IMR-90 (cell line): ENCODE data around the gene ETV6. TPM values are rescaled to one million over a fixed set of nuclear protein-coding genes. Genes with fewer than 3 reads are reported as not detected.

Experiments used
- ATAC-seq: fragments of 200-7000 bp; cut with Tn5 transposase; 2 replicates; pipeline ENCODE4 v1.9.1; 2020; ENCODE audit warnings: low read depth, mild to moderate bottlenecking, moderate library complexity
- BruUV-seq: library from RNA; stranded (reverse); fragments of 400-500 nt; replicated peaks from 2 replicates; lab custom pipeline; 2021; lab: Mats Ljungman, UMichigan
- CTCF ChIA-PET: fragments of 300-600 bp; formaldehyde crosslinking; extraction: SDS; loops from one replicate; lab custom pipeline; 2021; ENCODE audit warnings: antibody characterized with exemption; lab: Yijun Ruan, JAX
- POLR2A ChIA-PET: fragments of 300-600 bp; sonication (Branson Sonifier 250); formaldehyde crosslinking; loops from one replicate; lab custom pipeline; 2022; ENCODE audit warnings: antibody characterized with exemption; ENCODE audit not compliant: unreplicated experiment; lab: Charles Lee
- DNase-seq: peaks from one replicate; pipeline ENCODE4 v3.0.0; 2013
- H2AFZ ChIP-seq: replicated peaks from 2 replicates; pipeline ENCODE3; 2013; ENCODE audit warnings: low read length, mild to moderate bottlenecking; ENCODE audit not compliant: poor library complexity
- H2AK5ac ChIP-seq: 2 replicates; pipeline ENCODE4 v1.6.1; 2013; ENCODE audit warnings: low read depth, low read length, inconsistent platforms
- H2AK9ac ChIP-seq: replicated peaks from 2 replicates; pipeline ENCODE3; 2013; ENCODE audit warnings: mild to moderate bottlenecking, low read depth, low read length, moderate library complexity; ENCODE audit not compliant: poor library complexity
- H2BK120ac ChIP-seq: 2 replicates; pipeline ENCODE4 v1.6.1; 2013; ENCODE audit warnings: low read depth, low read length, inconsistent platforms
- H2BK15ac ChIP-seq: 3 replicates; pipeline ENCODE4 v1.6.1; 2013; ENCODE audit warnings: low read depth, low read length, inconsistent platforms
- H2BK20ac ChIP-seq: 2 replicates; pipeline ENCODE4 v1.6.1; 2013; ENCODE audit warnings: low read depth, mild to moderate bottlenecking, inconsistent platforms, low read length, moderate library complexity
- H2BK5ac ChIP-seq: 2 replicates; pipeline ENCODE4 v1.6.1; 2013; ENCODE audit warnings: mild to moderate bottlenecking, low read depth, low read length, inconsistent platforms; ENCODE audit not compliant: poor library complexity, severe bottlenecking
- H3K14ac ChIP-seq: replicated peaks from 2 replicates; pipeline ENCODE4 v1.6.1; 2013; ENCODE audit warnings: low read depth, low read length, inconsistent platforms
- H3K18ac ChIP-seq: 2 replicates; pipeline ENCODE4 v1.6.1; 2013; ENCODE audit warnings: low read depth, low read length, control low read depth
- H3K23ac ChIP-seq: 2 replicates; pipeline ENCODE4 v1.6.1; 2013; ENCODE audit warnings: low read depth, low read length, inconsistent platforms
- H3K27ac ChIP-seq: 2 replicates; pipeline ENCODE4 v1.5.1; 2013; ENCODE audit warnings: mild to moderate bottlenecking, control low read depth, low read length; ENCODE audit not compliant: insufficient read depth
- H3K27me3 ChIP-seq: 2 replicates; pipeline ENCODE4 v1.6.1; 2013; ENCODE audit warnings: low read length; ENCODE audit not compliant: control insufficient read depth, insufficient read depth
- H3K36me3 ChIP-seq: 2 replicates; pipeline ENCODE4 v1.6.1; 2013; ENCODE audit warnings: low read length, mixed read lengths; ENCODE audit not compliant: control insufficient read depth, insufficient read depth
- H3K4ac ChIP-seq: 2 replicates; pipeline ENCODE4 v1.6.1; 2013; ENCODE audit warnings: low read depth, low read length, inconsistent platforms
- H3K4me1 ChIP-seq: 2 replicates; pipeline ENCODE4 v1.6.1; 2013; ENCODE audit warnings: low read length, mixed read lengths; ENCODE audit not compliant: control insufficient read depth, insufficient read depth
- H3K4me2 ChIP-seq: 2 replicates; pipeline ENCODE4 v1.6.1; 2013; ENCODE audit warnings: low read depth, mild to moderate bottlenecking, control low read depth, low read length, moderate library complexity
- H3K4me3 ChIP-seq: 2 replicates; pipeline ENCODE4 v1.5.1; 2013; ENCODE audit warnings: low read depth, mild to moderate bottlenecking, control low read depth, low read length, moderate library complexity; ENCODE audit not compliant: insufficient read depth
- H3K56ac ChIP-seq: 2 replicates; pipeline ENCODE4 v1.6.1; 2013; ENCODE audit warnings: low read length, inconsistent platforms; ENCODE audit not compliant: insufficient read depth; ENCODE audit errors: extremely low read depth
- H3K79me1 ChIP-seq, 2 experiments: 2 replicates each; pipeline ENCODE4 v1.6.1; 2013; ENCODE audit warnings: low read length in 2 of 2, inconsistent platforms in 1 of 2, low read depth in 1 of 2
- H3K9ac ChIP-seq: 2 replicates; pipeline ENCODE4 v1.6.1; 2013; ENCODE audit warnings: low read depth, low read length, control low read depth
- H3K9me1 ChIP-seq: 2 replicates; pipeline ENCODE4 v1.6.1; 2013; ENCODE audit warnings: low read length, inconsistent platforms; ENCODE audit not compliant: insufficient read depth
- H3K9me3 ChIP-seq: 2 replicates; pipeline ENCODE4 v1.6.1; 2013; ENCODE audit warnings: low read length; ENCODE audit not compliant: control insufficient read depth, insufficient read depth
- H4K20me1 ChIP-seq: 2 replicates; pipeline ENCODE4 v1.6.1; 2013; ENCODE audit warnings: low read length, inconsistent platforms; ENCODE audit not compliant: insufficient read depth
- H4K5ac ChIP-seq: 2 replicates; pipeline ENCODE4 v1.6.1; 2013; ENCODE audit warnings: mild to moderate bottlenecking, low read depth, low read length, control low read depth
- H4K8ac ChIP-seq, 2 experiments: 2 replicates each; pipeline ENCODE4 v1.6.1; 2013; ENCODE audit warnings: low read depth in 2 of 2, low read length in 2 of 2, control low read depth in 1 of 2, inconsistent platforms in 1 of 2
- H4K91ac ChIP-seq: 2 replicates; pipeline ENCODE4 v1.6.1; 2013; ENCODE audit warnings: low read depth, low read length, inconsistent platforms; ENCODE audit not compliant: insufficient read depth
- ELK1 ChIP-seq: fragments of 150-350 bp; IDR thresholded peaks from 2 replicates; pipeline ENCODE4 v1.6.1; 2016; ENCODE audit warnings: low read depth, mild to moderate bottlenecking, low read length, moderate library complexity, borderline replicate concordance
- FOS ChIP-seq: fragments of 150-350 bp; IDR thresholded peaks from 2 replicates; pipeline ENCODE4 v1.6.1; 2016; ENCODE audit warnings: low read depth, low read length
- MXI1 ChIP-seq: IDR thresholded peaks from 2 replicates; pipeline ENCODE4 v1.6.1; 2012; ENCODE audit warnings: low read depth, mild to moderate bottlenecking, low read length, moderate library complexity, borderline replicate concordance
- POLR2A ChIP-seq: IDR thresholded peaks from 2 replicates; pipeline ENCODE4 v1.6.1; 2012; ENCODE audit warnings: mild to moderate bottlenecking, low read depth, low read length
- RAD21 ChIP-seq: IDR thresholded peaks from 2 replicates; pipeline ENCODE4 v1.6.1; 2012; ENCODE audit warnings: low read length, improper control_type of control experiment
- RCOR1 ChIP-seq: IDR thresholded peaks from 2 replicates; pipeline ENCODE4 v1.6.1; 2012; ENCODE audit warnings: mild to moderate bottlenecking, low read length, improper control_type of control experiment; ENCODE audit not compliant: insufficient replicate concordance
- RFX5 ChIP-seq: IDR thresholded peaks from 2 replicates; pipeline ENCODE4 v1.8.0; 2012; ENCODE audit warnings: low read depth, mild to moderate bottlenecking, low read length, moderate library complexity
- SMC3 ChIP-seq: fragments of 150-350 bp; IDR thresholded peaks from 2 replicates; pipeline ENCODE4 v1.6.1; 2016; ENCODE audit warnings: low read depth, mild to moderate bottlenecking, antibody characterized with exemption, low read length, moderate library complexity
- USF2 ChIP-seq: fragments of 150-350 bp; IDR thresholded peaks from 2 replicates; pipeline ENCODE4 v1.6.1; 2017; ENCODE audit warnings: mild to moderate bottlenecking, antibody characterized with exemption, low read length, low read depth
- WGBS, 2 experiments: methylation state at CpG; one replicate each; pipeline versions ENCODE4 v1.1.5 to v1.1.7; 2013; ENCODE audit warnings: missing lambda C conversion rate in 2 of 2; ENCODE audit not compliant: insufficient read length in 1 of 2; ENCODE audit errors: extremely low coverage in 2 of 2; 5-methylcytosine and 5-hydroxymethylcytosine counted together
- dilution Hi-C: fragments of 300-500 bp; cut with HindIII; formaldehyde crosslinking; loops from one replicate; pipeline ENCODE4 v1.14.3; 2018; ENCODE audit warnings: low sequenced_read_pairs; ENCODE audit not compliant: unreplicated experiment
- in situ Hi-C: fragments of 300-500 bp; cut with MboI; formaldehyde crosslinking; loops from 3 replicates; pipeline ENCODE4 v1.14.3; 2019; ENCODE audit warnings: low sequenced_read_pairs, inconsistent platforms, mixed read lengths
- intact Hi-C: fragments of 100-400 bp; cut with micrococcal nuclease; formaldehyde crosslinking; loops from 2 replicates; pipeline ENCODE4 v1.10.0; 2022
- polyA plus RNA-seq, 3 experiments: library from polyadenylated mRNA; depleted of rRNA; stranded (reverse); fragments of >200 nt; gene quantifications; 2 replicates each; pipeline ENCODE4 v1.2.3, GENCODE V29; 2012; ENCODE audit warnings: low replicate concordance in 1 of 3
- total RNA-seq: library from RNA; depleted of rRNA; stranded (reverse); fragments of >200 nt; gene quantifications from 2 replicates; pipeline ENCODE4 v1.2.3, GENCODE V29; 2012

ETV6 gene
- total and polyA plus RNA-seq, 2 of the 4 experiments (the other 2 are of a cell fraction): 8.4 to 9.9 TPM

GRCh38 chr12:11658791-11659190 lies 9.3 kb downstream of the ETV6 start:
- H4K5ac ChIP-seq: no peak overlapping the region
- H3K23ac ChIP-seq: 0 out of 2 replicates have a peak overlapping the region, but pooled peaks have one; percentile 1
- no peaks in the 10 kb centered on the region for H3K27me3 ChIP-seq
- no peak overlapping the region for H3K56ac ChIP-seq
- no peak overlapping the region for H2BK15ac ChIP-seq
- peak overlapping the region; percentile 2; the same call in 1 of the 2 replicates for H3K9ac ChIP-seq
- peaks cover 64% of the 10 kb centered on the region for H4K20me1 ChIP-seq
- POLR2A ChIA-PET: no interaction called here
- H3K14ac ChIP-seq: peak overlapping the region; percentile 1; the same call in 1 of the 2 replicates
- peak overlapping the region; percentile 7; the same call in 1 of the 2 replicates for H3K4me2 ChIP-seq
- no peak overlapping the region for H2BK120ac ChIP-seq
- intact Hi-C loops: loop anchor here (10.0 kb wide), 1 partner anchor 676 kb away; no protein-coding TSS in a partner anchor
- peak overlapping the region; percentile 6; the same call in 1 of the 2 replicates for H3K4ac ChIP-seq
- no peak overlapping the region; the same call in 1 of the 2 replicates for H3K18ac ChIP-seq
- BruUV-seq: no TSS peak
- no peak overlapping the region for H2AFZ ChIP-seq
- peaks cover 20 to 89% of the 10 kb centered on the region in 2 experiments for H3K79me1 ChIP-seq
- H4K91ac ChIP-seq: no peak overlapping the region
- CTCF ChIA-PET: no interaction called here
- in situ Hi-C loops: no loop called here
- dilution Hi-C loops: no loop called here
- no peak overlapping the region for H3K4me3 ChIP-seq
- no peak overlapping the region for H2AK9ac ChIP-seq
- peaks cover 22% of the 10 kb centered on the region for H3K4me1 ChIP-seq
- H4K8ac ChIP-seq: no peak overlapping the region
- peak overlapping the region; percentile 13; the same call in 1 of the 2 replicates for H2AK5ac ChIP-seq
- no peak overlapping the region for H2BK20ac ChIP-seq
- H3K27ac ChIP-seq: no peak overlapping the region
- H3K9me1 ChIP-seq: peaks cover 19% of the 10 kb centered on the region
- H3K9me3 ChIP-seq: no peaks in the 10 kb centered on the region
- peak overlapping the region; percentile 39 for H2BK5ac ChIP-seq
- peaks cover 12% of the 10 kb centered on the region for H3K36me3 ChIP-seq
- no CpG with 5 or more reads among the region's 2 CpGs for WGBS, 2 experiments
- ATAC-seq (peak; percentile 95), DNase-seq (peak; percentile 86)
- no peak for TF ChIP-seq POLR2A
- TF ChIP-seq ELK1: no peak
- TF ChIP-seq USF2: no peak
- peak; percentile 4; the same call in 1 of the 2 replicates for TF ChIP-seq RAD21
- TF ChIP-seq SMC3: no peak
- no peak for TF ChIP-seq RCOR1
- TF ChIP-seq MXI1: no peak
- no peak for TF ChIP-seq RFX5
- peak; percentile 37; the same call in 1 of the 2 replicates for TF ChIP-seq FOS
